Activated CD4-positive, CD25-positive, alpha-beta regulatory T cell treated with anti-CD3 and anti-CD28 coated beads, Interleukin-2, amount 50 U/mL, for 16 hours (primary cell): ENCODE results near the gene LINC00237.

Source experiments
- DNase-seq: peaks from one replicate; pipeline ENCODE4 v3.0.0-alpha.2; 2020; ENCODE audit warnings: low read depth, low spot score

Gene LINC00237

GRCh38 chr20:21125072-21125848 lies 19.1 kb upstream of the LINC00237 start:
- DNase-seq = no peak

DNA sequence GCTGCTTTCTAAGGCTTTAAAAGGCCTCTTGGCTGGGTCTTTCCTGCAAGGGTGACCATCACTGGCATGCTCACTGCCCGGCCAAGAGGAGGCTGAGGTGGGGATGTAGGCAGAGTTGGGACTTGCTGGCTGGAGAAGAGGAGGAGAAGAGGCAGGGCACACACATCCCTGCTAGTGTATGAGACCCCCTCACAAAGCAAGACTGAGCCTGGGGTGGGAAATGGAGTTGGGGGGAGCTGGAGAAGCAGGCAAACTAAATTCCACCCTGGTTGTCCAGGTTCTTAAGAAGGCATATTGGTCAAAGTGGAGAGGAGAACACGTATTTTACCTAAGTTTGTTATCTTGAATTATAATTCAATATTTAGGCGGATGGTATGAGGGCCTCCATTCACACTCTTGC lies 18.0 kb upstream of the LINC00237 start:
- DNase-seq = no peak

- no peak for DNase-seq
Measured at GRCh38 chr20:21118782-21119181, 12.6 kb upstream of the LINC00237 start.

GRCh38 chr20:21118138-21118537 lies 12.0 kb upstream of the LINC00237 start:
- DNase-seq = no peak

- DNase-seq = no peak
Measured at GRCh38 chr20:21117521-21117920, 11.4 kb upstream of the LINC00237 start.

DNA sequence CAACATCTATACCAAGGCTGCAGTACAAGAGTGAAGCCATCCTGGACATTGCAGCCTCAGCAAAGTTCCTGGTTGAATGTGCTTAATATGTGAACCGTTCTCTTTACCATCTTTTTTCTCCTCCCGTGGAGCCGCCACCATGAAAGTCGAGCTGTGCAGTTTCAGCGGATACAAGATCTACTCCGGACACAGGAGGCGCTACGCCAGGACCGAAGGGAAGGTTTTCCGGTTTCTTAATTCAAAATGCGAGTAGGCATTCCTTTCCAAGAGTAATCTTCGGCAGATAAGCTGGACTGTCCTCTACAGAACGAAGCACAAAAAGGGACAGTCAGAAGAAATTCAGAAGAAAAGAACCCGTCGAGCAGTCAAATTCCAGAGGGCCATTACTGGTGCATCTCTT lies 8.4 kb upstream of the LINC00237 start:
- DNase-seq = no peak

DNA sequence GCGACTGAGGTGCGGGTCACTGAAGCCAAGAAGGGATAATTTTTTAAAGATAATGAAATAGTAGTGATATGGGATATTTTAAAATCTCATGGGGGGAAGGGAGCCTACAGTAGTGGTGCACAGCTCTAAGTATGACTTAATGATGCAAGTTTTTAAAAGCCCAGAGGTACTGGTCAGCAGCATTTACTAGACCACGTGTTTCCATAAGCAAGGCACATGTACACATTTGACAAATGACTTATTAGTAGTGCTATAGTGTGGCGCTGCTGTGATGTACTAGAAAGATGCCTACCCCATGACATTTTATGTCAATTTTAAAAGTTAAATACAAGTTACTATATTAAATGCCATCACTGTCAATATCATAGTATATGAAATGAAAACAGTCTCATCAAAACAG lies 7.5 kb upstream of the LINC00237 start:
- DNase-seq = no peak

GRCh38 chr20:21111416-21111815 lies 5.3 kb upstream of the LINC00237 start:
- DNase-seq = no peak

DNA sequence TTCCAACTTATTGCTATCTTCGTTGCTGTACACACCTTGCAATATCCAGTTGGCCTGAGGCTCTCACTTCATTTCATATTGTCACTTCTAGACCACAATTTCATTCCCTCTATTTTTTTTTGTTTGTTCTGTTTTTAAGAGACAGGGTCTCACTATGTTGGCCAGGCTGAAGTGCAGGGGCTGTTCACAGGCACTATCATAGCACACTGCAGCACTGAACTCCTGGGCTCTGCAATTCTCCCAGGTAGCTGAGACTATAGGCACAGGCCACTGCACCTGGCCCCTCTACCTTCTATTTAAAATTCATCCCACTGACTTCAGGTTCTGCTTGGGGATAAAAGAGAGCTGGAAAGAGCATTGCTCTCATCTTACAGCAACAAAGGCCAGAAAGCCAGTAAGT lies 4.7 kb upstream of the LINC00237 start:
- DNase-seq = no peak

GRCh38 chr20:21109144-21109543 lies 3.0 kb upstream of the LINC00237 start:
- no peak for DNase-seq

GRCh38 chr20:21105429-21106170 lies 558 bp downstream of the LINC00237 start:
- no peak for DNase-seq

DNA sequence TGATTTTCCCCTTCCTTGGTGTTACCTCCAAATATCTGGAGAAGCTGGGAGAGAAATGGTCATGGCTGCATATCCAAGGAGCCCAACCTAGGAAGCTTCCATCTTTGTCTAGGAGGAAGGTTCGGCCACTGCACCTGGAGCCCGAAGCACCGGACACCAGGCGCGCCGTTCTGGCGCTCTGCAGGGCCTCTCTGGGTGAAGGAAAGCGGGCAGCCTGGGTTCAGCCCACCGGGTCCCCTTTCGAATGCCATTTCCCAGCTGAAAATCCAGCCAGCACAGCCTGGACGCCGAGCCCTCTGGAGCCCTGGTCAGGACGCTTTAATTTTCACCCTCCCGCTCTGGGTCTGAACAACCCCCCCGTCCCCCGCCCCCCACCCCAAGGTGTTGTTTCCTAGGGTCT lies 1.2 kb downstream of the LINC00237 start:
- no peak for DNase-seq

- no peak for DNase-seq
Measured at GRCh38 chr20:21104466-21104761, 1.7 kb downstream of the LINC00237 start.

DNA sequence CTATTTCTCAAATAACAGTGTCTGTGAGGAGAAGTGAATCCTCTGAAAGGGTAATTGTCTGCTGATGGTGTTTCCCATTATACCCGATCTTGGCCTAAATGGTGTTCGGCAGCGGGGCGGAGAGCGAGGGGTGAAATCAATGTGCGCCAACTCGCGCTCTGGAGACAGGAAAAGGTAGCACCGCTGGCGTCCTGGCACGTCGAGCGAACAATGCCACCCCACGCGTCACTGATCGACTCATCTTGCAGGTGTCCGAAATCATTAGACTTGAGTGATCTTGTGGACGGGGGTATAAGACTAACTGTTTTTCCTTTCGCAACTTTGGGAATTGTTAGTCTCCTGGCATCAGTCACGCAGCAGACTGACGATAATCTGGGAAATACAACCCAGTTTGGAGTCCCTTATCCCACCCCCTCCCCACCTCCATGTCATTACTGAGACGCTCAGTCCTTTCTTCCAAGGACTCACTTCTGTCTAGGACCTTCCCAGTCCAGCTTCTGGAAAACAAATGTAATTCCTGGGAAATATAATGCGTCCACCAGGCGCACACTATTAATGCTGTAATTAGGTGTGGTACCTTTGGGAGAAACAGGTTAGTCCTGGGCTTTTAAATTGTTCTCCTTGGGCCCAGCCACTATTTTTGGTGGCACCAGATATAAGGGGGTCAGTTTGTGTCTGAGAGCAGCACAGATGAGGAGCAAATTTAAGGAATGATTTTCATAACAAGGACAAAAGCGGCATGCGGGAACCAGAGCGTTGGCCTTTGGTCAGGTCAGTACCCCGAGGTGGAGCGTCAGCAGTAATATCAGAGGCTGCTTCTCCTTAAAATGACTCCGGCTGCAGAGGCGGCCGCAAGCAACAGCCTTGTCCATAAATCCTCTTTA lies 2.3 kb downstream of the LINC00237 start:
- no peak for DNase-seq

DNA sequence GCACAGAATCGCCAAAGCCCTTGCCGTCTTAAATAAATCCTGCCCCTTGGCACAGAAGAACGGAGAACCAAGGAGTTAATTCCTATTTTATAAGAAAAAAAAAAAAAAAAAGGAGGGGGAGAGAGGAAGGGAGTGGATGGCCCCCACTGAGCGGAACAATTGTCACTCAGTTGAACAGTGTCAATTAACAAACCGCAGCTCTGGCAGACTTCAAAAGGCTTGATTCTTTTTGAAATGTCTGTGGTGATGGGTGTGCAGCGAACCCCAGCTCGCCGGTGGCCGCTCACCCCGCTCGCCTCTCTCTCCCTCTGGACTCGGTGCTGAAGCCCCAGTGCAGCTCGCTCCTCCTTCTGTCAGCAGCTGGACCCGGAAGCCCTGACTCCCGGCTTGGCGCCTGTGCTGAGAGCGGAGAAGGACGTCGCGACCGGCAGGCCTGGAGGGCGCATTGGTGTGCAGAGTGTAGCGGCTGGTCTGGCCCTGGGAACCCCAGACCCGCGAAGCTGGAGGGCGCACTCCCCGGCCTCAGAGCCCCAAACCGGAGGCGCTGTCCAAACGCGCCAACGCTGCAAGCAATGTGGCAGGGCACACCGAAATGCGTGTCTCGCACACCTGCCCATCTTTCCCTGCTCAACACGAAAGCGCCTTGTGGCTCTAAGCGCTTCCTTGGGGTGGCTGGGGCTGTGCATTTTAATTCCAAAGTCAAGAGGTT lies 3.4 kb downstream of the LINC00237 start:
- DNase-seq = no peak

DNA sequence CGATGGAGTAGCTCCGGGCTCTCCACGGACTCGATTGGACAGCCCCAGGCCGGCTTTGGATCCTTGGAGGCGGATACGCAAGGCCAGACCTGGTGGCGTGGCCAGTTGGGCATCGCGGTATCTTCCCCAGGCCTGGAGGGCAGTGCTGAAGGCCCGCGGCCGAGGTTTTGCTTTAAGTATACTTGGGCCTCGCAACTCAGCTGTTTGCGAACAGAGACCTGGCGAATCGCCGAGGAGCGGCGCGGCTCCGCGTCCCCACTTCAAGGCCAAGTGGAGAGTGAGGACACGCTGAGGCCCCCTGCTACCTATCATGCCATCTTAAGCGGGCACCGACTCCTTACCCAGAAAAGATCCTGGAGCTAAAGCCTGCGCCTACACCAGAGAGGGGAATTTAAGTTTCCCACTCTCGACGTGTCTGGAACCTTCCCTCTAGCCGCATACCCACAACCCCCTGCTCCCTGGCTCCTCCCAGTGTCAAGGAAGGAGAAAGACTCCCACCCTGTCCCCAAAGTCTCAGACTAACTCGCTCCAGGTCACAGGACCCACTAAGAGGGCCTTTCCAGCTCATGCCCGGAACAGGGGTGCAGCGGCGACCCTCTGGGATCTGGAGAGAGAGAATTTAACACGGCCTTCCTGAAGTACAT lies 4.1 kb downstream of the LINC00237 start:
- DNase-seq = no peak

DNA sequence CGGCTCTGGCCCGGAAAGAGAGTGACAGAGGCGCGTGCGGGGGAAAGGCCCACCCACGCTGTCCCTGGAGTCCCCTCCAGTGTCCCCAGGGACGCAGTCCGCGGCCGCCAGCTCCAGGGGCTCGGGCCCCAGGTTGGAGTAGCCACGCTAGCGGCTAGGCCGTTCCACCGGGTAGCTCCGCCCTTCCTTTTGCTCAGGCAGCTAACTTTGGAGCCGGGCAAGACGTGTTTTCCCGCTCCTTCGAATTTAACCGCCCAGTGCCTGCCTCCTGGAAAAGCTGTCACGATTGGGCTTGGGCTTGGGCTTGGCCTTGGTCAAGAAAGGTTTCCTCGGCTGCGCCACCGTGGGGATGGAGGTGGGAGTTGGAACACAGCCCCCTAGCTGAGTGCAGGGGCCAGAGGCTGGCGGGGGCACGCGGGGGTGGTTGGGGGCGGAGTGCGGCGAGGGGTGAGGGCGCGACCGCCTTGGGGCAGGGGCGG lies 4.7 kb downstream of the LINC00237 start:
- no peak for DNase-seq

DNA sequence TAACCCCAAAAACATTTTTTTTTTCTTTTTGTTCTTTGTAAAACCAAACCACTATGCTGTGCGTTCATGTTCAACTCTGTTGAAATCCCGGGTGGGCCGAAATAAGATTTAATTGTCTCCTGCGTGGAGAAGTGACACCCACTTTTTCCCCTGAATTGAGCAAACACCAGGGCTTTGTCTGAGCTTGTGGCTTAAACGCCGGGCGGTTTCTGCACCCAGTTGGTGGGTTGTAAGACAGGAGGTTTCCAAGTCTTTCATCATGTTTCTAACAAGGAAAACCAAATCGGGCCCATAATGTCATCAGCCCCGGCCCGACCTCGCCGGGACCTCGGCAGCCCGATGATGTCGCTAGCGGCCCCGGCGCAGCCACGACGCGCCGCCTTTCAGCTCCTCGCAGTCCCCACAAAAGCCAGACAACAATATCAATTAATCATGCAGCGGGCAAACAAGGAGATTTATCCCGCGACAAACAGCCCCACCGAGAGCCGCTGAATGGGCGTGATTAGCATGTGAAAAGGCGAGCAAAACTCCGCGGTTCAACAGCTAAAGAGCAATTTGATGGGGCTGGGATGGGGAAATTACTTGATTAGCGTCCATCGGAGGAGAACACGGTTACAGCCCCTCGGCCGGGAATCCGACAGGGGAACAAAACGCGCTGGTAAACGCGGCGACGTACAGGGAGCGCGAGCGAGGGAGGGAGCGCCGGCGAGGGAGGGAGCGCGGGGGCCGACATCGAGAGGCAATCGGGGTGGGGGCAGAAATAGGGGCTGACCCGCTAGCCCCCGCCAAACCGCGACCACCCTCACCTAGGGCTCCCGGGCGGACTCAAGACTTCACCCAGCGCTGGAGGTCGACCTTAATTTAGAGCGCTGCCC lies 5.3 kb downstream of the LINC00237 start:
- DNase-seq = no peak

GRCh38 chr20:21099751-21100577 lies 6.2 kb downstream of the LINC00237 start:
- no peak for DNase-seq
